ENCODE measurements around the gene ZNF133.

- TF ChIP-seq TCF4 (CRISPR knock-in tag; IDR thresholded peaks at IDR 0.05; ENCODE audit: borderline replicate concordance): no peak
- TF ChIP-seq ZFP3 (CRISPR knock-in tag; IDR thresholded peaks at IDR 0.05): no peak
- TF ChIP-seq ZNF70 (CRISPR knock-in tag; IDR thresholded peaks at IDR 0.05): no peak
Measured at GRCh38 chr20:18288749-18289267, 481 bp downstream of the ZNF133 start.
